Measurements from ENCODE around the gene TMEM183A. TPM values are rescaled to one million over a fixed set of nuclear protein-coding genes. Genes with fewer than 3 reads are reported as not detected.

Gene TMEM183A
- polyA plus RNA-seq, 1 of the 3 experiments (the other 2 are of a cell fraction): 47.9 TPM

DNA sequence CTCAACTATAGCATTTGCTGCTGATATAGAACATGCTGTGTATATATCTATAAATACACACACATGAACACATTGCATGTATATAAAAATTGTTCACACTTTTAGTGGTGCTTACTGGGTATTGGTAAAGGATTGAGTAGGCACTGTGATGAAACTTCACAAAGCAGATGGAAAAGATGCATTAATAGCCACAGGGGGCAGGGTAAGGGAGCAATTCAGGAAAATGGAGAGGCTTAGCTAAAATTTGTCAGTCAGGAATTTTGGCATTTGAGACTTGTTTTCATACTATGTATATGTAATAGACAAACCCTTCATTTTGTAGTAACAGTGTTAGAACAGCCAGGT is 18.5 kb downstream of the TMEM183A start (continued):
- TF ChIP-seq REST (IDR thresholded peaks at IDR 0.05; ENCODE audit: low read depth, low read length) (no peak), TCF12 (IDR thresholded peaks at IDR 0.05) (no peak), CHD2 (IDR thresholded peaks at IDR 0.05; ENCODE audit: low read length, partially characterized antibody) (no peak)

DNA sequence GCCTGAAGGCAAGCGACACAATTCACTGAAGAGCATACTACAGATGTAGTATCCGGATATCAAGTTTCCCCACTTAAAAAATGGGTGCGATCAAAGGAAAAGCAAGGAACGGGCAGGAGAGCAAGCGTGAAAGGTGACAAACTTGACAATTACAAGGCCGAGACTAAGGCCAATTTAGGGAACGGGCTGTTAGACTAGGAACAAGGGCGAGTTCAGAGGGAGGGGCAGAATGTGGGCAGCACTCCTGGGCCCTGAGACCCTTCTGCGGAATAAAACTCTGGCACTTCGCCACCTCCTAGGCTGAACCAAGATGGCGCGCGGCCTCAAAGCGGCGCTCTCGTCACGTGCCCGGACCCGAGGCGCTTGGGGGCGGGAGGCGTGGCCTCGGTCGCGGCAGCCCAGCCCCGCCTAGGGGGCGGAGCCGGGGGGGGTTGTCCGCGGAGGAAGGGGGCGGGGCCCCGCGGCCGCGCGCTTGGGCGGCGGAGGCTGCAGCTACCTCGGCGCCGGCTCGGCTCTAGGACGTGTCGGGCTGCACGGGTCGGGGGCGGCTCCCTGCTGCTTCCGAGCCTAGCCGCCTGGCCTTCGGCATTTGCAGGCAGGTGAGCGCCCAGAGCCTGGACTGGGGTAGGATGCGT is 19.0 kb downstream of the TMEM183A start, which contains the start of gene PPFIA4:
TSS of gene PPFIA4 (plus strand) at position 461 of the 635 bp plus-strand sequence. CDS start 12,518 bp downstream, outside the sequence.
- H3K9me3 ChIP-seq: no peaks in the 10 kb centered on the region
- H3K9ac ChIP-seq: peak within 1 kb of the TSS; percentile 71
- POLR2A ChIA-PET: interaction anchor here (1.9 kb wide), 1 partner anchor 10 kb away, joined by 7 read pairs; no protein-coding TSS in a partner anchor
- CTCF ChIA-PET: interaction anchor here (0.6 to 7.3 kb wide), 11 partner anchors 10 to 1591 kb away, joined by 3 to 73 read pairs (median 4); no protein-coding TSS in a partner anchor
- peak within 1 kb of the TSS in 1 of 2 experiments; percentile 58; a peak in 1 of 4 replicates for H3K27ac ChIP-seq (ENCODE audit: low read depth in 2 of 2, low read length in 1 of 2)
- peak within 1 kb of the TSS; percentile 94 for H2AFZ ChIP-seq (ENCODE audit: low read depth)
- no peaks in the 10 kb centered on the region for H4K20me1 ChIP-seq (ENCODE audit: insufficient read depth)
- H3K36me3 ChIP-seq (replicated peaks in 1 of 2; ENCODE audit: control insufficient read depth in 1 of 2, insufficient read depth in 2 of 2, low read length in 1 of 2): peaks cover 34 to 37% of the 10 kb centered on the region in 2 experiments
- peak; percentile 99 for DNase-seq
- peaks cover 28% of the 10 kb centered on the region for H3F3A ChIP-seq (replicated peaks; ENCODE audit: insufficient read depth)
- no peaks in the 10 kb centered on the region for H3K9me2 ChIP-seq
- peak within 1 kb of the TSS; percentile 70 to 74 for H3K4me3 ChIP-seq (ENCODE audit: low read depth in 2 of 2, low read length in 1 of 2)
- 63% methylated on average over 14 of the region's 52 CpGs for WGBS (ENCODE audit: low lambda C conversion rate)
- H3K27me3 ChIP-seq (ENCODE audit: insufficient read depth): no peaks in the 10 kb centered on the region
- peaks cover 0 to 34% of the 10 kb centered on the region in 2 experiments; a peak in 1 of 4 replicates for H3K4me1 ChIP-seq (ENCODE audit: control insufficient read depth in 1 of 2, insufficient read depth in 2 of 2, low read depth in 1 of 2, low read length in 1 of 2)
- peak within 1 kb of the TSS; percentile 99 for H3K4me2 ChIP-seq
- H3K79me2 ChIP-seq (ENCODE audit: insufficient read depth): no peaks in the 10 kb centered on the region
- TF ChIP-seq JUND (IDR thresholded peaks at IDR 0.05) (no peak), FOSL2 (IDR thresholded peaks at IDR 0.05; ENCODE audit: borderline replicate concordance, low read depth) (no peak), POLR2AphosphoS5 (IDR thresholded peaks at IDR 0.05; ENCODE audit: low read depth, low read length) (no peak), EP300 (IDR thresholded peaks at IDR 0.05; ENCODE audit: borderline replicate concordance in 1 of 2, low read depth in 1 of 2, low read length in 1 of 2) (0 out of 4 replicates have a peak, but pooled peaks of 1 of the 2 experiments have one; percentile 16), FOXM1 (IDR thresholded peaks at IDR 0.05; ENCODE audit: low read depth) (no peak), ELF1 (IDR thresholded peaks at IDR 0.05) (no peak), RCOR1 (IDR thresholded peaks at IDR 0.05; ENCODE audit: low read length) (no peak), MEF2A (IDR thresholded peaks at IDR 0.05; ENCODE audit: borderline replicate concordance, low read depth) (no peak), RFX5 (IDR thresholded peaks at IDR 0.05; ENCODE audit: low read length) (no peak), FOXJ3 (CRISPR knock-in tag; IDR thresholded peaks at IDR 0.05) (no peak), USF2 (IDR thresholded peaks at IDR 0.05; ENCODE audit: borderline replicate concordance, low read depth, low read length) (peak; percentile 55), CHD2 (IDR thresholded peaks at IDR 0.05; ENCODE audit: low read length, partially characterized antibody) (no peak), NRF1 (IDR thresholded peaks at IDR 0.05; ENCODE audit: low read depth, low read length) (no peak), GATA2 (CRISPR knock-in tag; IDR thresholded peaks at IDR 0.05) (no peak), MAX (IDR thresholded peaks at IDR 0.05; ENCODE audit: low read depth) (peak; percentile 94), RXRA (IDR thresholded peaks at IDR 0.05; ENCODE audit: borderline replicate concordance, low read depth) (no peak), REST (IDR thresholded peaks at IDR 0.05; ENCODE audit: low read depth, low read length) (no peak)
- TF ChIP-seq, protein P1, sequence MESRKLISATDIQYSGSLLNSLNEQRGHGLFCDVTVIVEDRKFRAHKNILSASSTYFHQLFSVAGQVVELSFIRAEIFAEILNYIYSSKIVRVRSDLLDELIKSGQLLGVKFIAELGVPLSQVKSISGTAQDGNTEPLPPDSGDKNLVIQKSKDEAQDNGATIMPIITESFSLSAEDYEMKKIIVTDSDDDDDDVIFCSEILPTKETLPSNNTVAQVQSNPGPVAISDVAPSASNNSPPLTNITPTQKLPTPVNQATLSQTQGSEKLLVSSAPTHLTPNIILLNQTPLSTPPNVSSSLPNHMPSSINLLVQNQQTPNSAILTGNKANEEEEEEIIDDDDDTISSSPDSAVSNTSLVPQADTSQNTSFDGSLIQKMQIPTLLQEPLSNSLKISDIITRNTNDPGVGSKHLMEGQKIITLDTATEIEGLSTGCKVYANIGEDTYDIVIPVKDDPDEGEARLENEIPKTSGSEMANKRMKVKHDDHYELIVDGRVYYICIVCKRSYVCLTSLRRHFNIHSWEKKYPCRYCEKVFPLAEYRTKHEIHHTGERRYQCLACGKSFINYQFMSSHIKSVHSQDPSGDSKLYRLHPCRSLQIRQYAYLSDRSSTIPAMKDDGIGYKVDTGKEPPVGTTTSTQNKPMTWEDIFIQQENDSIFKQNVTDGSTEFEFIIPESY (IDR thresholded peaks at IDR 0.05; ENCODE audit: borderline replicate concordance, low read depth): no peak

All from SK-N-SH (cell line).